ENCODE results near the gene CNTNAP2.

DNA sequence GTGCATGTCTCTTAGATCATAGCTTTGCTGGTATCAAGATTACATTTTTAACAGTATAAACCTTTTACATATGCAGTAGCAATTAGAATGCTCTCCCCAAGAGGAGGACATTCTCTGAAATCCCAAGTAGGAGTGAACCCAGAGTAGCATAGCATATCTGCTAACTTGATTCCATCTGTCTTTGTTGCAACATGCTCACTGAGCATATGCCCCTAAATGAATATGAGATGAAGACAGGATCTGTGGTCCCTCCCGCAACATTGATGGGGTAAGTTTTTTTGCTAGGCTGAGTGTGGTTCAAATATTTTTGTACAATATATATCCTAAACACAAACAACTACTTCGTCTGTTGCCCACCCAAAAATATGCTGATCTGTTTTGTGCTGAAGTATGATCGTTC is 1939.8 kb downstream of the CNTNAP2 start:
- TF ChIP-seq, protein P1, sequence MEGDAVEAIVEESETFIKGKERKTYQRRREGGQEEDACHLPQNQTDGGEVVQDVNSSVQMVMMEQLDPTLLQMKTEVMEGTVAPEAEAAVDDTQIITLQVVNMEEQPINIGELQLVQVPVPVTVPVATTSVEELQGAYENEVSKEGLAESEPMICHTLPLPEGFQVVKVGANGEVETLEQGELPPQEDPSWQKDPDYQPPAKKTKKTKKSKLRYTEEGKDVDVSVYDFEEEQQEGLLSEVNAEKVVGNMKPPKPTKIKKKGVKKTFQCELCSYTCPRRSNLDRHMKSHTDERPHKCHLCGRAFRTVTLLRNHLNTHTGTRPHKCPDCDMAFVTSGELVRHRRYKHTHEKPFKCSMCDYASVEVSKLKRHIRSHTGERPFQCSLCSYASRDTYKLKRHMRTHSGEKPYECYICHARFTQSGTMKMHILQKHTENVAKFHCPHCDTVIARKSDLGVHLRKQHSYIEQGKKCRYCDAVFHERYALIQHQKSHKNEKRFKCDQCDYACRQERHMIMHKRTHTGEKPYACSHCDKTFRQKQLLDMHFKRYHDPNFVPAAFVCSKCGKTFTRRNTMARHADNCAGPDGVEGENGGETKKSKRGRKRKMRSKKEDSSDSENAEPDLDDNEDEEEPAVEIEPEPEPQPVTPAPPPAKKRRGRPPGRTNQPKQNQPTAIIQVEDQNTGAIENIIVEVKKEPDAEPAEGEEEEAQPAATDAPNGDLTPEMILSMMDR (IDR thresholded peaks at IDR 0.05 in 4 of 5, conservative IDR thresholded peaks at IDR 0.05 in 1 of 5): no peak
- no peak for TF ChIP-seq POLR2A (IDR thresholded peaks at IDR 0.05)

Data from gastrocnemius medialis (tissue), 4 donors.